ENCODE measurements around the gene SH3PXD2A.

Gene SH3PXD2A

GRCh38 chr10:103717341-103718246, 137.8 kb downstream of the SH3PXD2A start:
- DNase-seq: no peak

- no peak for DNase-seq
These were observed 138.9 kb downstream of the SH3PXD2A start for GRCh38 chr10:103716206-103717160.

GRCh38 chr10:103715430-103715829, 139.9 kb downstream of the SH3PXD2A start:
- no peak for DNase-seq

DNA sequence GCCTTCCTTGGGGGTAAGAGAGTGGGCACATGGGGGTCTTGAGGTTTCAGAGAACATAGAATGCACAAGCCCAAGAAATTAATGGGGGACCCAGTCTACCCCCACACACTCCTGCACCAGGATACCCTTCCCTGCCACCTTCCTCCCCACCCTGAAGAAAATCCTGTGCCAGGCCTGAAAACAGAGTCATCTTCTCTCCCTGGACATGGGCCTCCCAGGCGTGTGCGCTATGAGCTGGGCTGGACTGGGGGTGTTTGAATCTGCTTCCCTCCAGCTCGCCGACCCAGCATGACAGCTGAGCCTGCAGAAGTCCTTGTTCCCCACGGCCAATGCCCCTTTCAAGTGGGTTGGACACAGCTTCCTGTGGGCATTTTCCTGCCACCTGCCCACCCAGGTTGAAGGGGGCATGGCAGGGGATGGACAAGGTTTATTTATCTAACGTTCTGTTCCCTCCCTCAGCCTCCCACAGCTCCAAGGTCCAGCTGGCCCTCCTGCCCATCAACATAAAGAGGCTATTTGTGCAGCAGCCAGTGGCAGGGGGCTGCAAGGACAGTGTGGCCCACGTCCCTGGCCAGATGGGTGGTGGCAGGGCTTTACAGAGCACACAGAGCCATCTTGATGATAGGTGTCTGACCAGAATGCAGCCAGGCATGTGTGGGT, 141.0 kb downstream of the SH3PXD2A start:
- DNase-seq: no peak

DNA sequence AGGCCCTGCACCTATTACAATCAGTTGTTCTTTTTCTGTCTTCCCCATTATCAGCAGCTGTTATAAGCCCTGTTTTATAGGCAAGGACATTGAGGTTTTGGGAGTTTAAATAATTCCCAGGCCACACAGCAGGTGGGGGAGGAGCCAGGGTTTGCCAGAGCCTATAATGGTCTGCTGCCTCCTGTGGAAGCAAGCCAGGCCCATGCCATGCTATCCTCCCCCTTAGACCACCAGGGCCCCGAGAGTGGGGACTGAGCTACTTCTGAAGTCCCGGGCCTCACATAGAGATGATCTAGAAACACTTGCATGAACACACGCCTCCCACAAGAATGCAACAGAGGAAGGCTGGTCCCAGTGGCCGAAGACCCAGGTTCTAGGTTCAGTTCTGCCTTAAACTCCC, 141.7 kb downstream of the SH3PXD2A start:
- DNase-seq: no peak

DNA sequence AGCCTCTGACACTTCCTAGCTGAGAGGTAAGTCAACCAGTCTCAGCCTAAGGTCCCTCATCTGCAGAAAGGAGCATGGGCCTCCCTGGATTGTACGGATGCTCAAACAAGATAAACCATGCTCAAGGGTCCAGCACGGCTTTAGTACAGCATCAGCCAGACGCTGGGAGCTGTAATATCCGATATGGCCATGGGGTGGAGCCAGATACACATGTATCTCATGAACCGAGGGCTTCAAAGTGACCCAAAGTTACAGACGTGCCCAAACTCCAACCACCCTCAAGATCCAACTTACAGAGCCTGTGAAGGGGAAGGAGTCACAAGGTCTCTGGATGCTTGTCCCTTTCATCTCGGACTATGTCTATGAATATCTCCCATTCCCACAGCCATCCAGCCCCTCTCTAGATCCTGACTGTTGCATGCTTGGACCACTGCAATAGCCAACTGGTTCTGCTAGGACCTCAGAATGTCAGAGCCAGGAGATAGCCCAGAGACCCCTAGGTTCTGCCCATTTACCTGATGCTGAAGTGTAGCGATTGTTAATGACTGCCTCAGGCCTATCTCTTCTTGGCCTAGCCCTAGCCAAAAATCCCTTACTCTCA, 142.4 kb downstream of the SH3PXD2A start:
- no peak for DNase-seq

GRCh38 chr10:103712146-103712545, 143.2 kb downstream of the SH3PXD2A start:
- DNase-seq: no peak

GRCh38 chr10:103711351-103711994, 143.9 kb downstream of the SH3PXD2A start:
- DNase-seq: no peak

DNA sequence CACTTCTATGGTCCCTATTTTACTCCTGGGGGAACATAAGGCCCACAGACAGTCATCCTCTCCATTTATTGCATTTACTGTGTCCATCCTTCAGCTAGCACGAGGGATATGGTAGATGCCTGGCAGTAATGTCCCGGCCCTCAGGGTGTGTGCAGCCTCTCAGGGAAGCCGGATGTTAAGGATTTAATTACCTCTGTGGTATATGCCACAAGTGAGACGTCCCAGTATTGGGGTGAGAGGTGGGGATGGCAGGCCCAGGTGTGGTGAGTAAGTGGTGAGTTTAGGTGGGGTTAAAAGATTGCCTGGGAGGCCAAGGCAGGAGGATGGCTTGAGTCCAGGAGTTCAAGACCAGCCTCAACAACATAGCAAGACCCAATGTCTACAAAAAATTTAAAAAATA, 144.9 kb downstream of the SH3PXD2A start:
- DNase-seq: no peak

- no peak for DNase-seq
These were observed 145.9 kb downstream of the SH3PXD2A start for GRCh38 chr10:103709341-103709920.

GRCh38 chr10:103708627-103709288, 146.6 kb downstream of the SH3PXD2A start:
- no peak for DNase-seq

DNA sequence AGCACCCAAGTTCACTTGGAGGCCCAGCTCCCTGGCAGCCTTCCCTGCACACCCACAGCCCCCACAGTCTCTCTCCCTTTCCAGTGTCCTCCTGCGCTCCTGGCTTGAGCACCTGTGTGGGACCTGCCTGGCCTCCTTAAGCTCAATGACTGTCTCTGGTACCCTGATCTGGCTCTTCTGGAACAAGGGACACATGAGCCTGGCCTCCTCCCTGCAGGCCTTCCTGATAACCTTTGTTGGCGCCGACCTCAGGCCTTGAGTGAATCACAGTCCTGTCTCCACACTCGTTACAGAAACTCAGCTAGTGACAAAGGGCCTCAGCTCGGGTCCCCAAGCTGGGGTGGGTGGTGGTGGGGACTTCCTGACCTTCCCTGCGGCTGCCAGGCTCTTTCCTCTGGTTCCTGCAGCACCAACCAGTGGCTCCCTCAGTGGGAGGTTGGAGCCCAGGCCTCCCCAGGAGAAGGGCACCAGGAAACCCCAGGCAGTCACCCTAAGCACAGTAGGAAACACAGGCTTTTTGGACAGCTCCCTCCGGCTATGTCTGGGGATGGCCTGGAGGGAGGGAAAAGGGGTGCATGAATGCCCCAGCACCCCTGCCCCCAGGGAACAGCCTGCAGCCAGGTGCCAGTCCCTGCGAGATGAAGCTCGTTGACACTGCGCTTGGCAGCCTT, 147.3 kb downstream of the SH3PXD2A start:
- DNase-seq: no peak

DNA sequence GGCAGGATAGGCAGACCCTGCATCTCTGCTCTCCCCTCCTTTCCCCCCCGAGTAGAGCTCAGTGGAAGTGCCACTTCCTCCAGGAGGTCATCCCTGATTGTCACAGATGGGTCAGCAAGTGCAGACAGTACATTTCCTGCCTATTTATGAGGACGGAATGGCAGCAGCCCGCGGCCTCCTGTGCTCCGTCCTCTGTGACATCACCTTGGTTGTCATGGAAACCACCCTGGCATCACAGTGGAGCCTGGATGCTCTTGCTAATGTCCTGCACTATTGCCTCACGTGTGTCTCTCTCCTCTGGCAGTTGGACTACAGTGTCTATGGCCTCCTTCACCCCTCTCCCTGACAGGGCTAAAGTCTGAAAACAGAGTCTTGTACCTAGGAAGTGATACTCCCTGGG, 148.6 kb downstream of the SH3PXD2A start:
- no peak for DNase-seq

DNA sequence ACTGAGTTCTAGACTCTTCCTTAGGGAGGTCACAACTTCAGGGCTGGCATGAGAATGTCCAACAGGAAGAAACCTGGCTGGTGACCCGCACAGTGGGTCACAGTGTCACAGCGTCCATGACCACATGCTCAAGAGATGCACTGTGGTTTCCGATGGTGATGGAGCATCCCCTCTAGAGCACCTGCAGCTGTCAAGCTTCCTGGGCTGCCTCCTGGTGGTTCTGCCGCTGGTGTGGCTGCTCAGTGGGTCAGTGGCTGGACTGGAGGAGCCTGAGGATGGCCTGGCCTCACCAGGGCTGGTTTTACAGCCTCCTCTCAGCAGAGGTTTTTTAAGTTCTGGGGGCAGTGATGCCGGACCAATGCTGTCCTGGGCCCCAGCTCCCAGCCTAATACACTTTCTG, 149.3 kb downstream of the SH3PXD2A start:
- no peak for DNase-seq

GRCh38 chr10:103703941-103704919, 151.1 kb downstream of the SH3PXD2A start:
- no peak for DNase-seq

GRCh38 chr10:103701380-103702222, 153.8 kb downstream of the SH3PXD2A start:
- no peak for DNase-seq

DNA sequence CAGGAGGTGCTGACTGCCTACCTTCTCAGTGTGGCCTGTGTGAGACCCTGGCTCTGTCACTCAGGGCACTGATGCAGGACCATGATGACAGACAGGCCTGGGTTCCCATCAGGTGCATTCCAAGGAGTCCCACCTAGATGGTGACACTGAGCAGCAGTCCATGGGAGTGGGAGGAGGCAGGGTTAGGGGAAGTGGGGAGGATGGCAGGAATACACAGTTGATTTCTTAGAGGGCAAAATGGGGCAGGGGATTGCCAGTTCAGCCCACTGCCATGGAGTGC, 155.0 kb downstream of the SH3PXD2A start:
- no peak for DNase-seq

DNA sequence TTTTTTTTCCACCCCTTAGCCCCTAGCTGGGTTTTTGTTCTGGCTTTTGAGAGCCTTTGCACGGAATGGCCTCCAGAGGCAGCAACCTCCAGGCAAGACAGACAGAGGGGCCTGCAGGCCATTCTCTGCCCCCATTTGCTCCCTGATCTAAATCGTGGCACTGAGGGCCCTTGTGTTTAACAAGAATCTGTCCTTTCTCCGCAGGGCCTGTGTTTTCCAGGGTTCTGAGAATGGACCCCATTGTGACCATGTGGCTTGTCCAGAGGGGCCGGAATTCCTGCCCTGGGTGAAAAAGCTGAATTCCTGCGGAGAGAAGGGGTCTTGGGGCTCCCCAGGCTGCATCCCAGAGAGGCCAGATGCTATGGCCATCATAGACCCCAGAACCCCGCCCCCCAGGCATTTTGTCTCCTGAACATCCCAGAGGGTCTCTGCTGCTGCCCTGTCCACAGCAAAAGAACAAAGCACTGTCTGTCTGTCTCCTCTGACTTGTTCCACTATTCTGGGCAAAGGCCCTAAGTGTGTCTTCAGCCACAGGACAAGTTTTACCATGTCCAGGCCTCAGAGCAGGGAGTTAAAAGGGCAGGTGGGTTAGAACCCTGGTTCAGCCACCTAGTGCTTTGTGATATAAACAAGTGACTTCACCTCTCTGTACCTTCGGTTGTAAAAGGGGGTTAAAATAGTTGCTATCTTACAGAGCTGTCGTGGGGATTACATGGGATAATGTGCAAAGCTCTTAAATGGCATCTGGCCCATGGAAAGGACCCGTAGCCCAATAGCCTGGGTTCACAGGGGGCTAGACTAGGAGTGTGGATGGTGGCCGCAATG, 155.6 kb downstream of the SH3PXD2A start:
- DNase-seq: no peak
